ENCODE data around the gene BTBD18.
"Not testable (repeated sequence)": the region's sequence is repeated elsewhere in the genome, so short reads cannot be mapped to it uniquely, and the experiment has no call there.

BTBD18 gene

GRCh38 chr11:57732661-57733060, 19.0 kb downstream of the BTBD18 start:
- DNase-seq (ENCODE audit: low read depth): no peak

GRCh38 chr11:57729479-57729878, 22.1 kb downstream of the BTBD18 start:
- DNase-seq (ENCODE audit: low read depth): no peak

- no peak for DNase-seq (ENCODE audit: low read depth)
Observed at GRCh38 chr11:57728829-57729228, 22.8 kb downstream of the BTBD18 start.

DNA sequence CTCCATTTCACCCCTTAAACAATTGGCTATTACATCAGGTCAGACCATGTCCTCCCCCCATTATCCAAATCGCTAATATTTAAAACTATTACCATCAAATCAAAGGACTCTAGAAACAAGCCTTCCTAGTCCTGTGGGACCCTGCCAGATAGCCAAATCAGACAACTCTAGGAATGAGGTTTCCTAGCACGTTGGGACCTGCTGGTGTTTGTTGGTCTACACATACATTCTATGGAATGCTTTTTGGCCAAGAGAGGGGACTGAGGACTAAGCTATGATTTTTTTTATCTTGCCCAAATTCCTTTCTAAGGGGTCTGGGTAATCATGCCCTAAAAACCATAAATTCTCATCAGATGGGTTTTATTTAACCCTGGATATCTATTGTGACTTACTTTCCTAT, 24.4 kb downstream of the BTBD18 start:
- DNase-seq (ENCODE audit: low read depth): no peak

- DNase-seq (ENCODE audit: low read depth): not testable (repeated sequence)
Observed at GRCh38 chr11:57716726-57717125, 34.9 kb downstream of the BTBD18 start.

DNA sequence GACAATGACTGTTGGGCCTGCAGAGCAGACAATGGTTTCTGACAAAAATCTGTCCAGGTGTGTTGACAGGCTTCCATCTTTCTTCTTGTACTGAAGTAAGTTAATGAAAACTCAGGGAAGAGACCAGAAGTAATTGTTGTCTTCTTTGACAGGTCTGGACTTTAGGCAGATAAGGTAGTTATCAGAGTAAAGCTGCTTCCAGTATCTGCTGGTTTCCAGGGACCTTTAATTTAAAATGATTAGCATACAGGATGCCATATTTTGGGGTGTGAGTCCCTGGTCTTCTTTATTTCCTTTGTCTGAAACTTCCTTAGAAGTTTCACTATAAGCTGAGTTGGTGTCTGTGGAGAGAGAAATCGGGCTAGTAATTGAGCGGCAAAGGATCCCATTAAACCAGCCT, 37.8 kb downstream of the BTBD18 start:
- no peak for DNase-seq (ENCODE audit: low read depth)

- DNase-seq (ENCODE audit: low read depth): peak; percentile 98
Observed at GRCh38 chr11:57712256-57713150, 39.1 kb downstream of the BTBD18 start, which contains the start of gene TMX2. Gene TMX2, plus strand, starts transcription at chr11:57712593. Its CDS starts 26 bp downstream, at chr11:57712619.

- DNase-seq (ENCODE audit: low read depth): peak; percentile 53
Observed at GRCh38 chr11:57711414-57712255, 40.0 kb downstream of the BTBD18 start, which contains the start of gene MED19. Gene MED19, minus strand, starts transcription at chr11:57712215. Its CDS starts 36 bp downstream, at chr11:57712179.

GRCh38 chr11:57709802-57710367, 41.7 kb downstream of the BTBD18 start:
- no peak for DNase-seq (ENCODE audit: low read depth)

GRCh38 chr11:57705432-57705831, 46.2 kb downstream of the BTBD18 start:
- not testable (repeated sequence) for DNase-seq (ENCODE audit: low read depth)

DNA sequence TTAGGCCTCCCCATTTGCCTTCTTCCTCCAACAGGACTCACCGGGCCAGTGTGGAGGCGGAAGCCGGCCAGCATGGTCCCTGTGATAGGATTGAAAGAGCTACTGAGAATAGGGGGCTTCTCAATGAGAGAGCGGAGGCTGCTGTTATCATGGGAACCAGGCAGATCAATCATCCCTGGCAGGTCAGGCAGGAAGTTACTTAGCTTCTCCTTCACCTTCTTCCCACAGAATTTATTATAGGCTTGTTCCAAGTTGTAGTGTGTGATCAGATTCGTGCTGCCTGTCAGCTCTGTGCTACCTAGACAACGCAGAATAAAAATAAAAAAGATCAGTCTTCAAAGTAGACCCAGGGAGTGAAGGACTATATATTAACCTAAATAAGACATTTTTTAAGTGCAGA, 46.7 kb downstream of the BTBD18 start:
- no peak for DNase-seq (ENCODE audit: low read depth)

DNA sequence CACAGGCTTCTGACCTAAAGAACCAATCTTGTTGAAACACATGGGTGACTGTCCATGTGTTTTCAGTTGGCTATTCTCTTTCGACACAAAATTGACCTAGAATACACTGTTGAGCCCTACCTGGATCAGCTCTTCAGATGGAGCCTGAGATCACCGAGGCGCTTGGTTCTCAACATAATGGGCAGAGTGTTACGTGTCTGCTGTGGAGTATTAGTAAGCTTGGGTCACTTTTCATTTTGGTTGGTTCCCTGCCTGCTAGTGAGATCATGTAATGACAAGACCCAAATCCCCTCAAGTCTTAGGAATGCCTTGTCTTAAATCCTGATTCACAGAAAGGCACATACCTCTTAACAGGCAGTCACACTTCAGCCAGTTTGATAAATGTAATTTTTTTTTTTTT, 48.3 kb downstream of the BTBD18 start:
- DNase-seq (ENCODE audit: low read depth): no peak

DNA sequence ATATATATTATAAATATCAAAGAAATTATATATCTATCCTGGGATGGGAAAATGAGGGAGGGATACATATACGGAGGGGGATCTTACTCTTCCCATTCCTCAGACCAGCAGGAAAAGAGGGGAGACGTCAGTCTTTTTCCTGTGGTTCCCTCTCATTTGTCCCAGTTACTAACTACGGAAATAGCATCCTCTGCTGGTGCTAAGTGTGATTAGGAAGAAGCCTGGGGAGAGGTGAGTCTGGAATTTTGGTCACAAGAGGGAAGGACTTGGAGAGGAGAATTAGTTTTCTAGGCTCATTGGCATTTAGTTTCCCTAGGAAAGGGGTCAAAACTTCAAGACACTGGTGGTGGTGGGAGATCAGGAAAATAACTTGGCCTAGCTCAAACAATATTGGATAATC, 51.2 kb downstream of the BTBD18 start:
- DNase-seq (ENCODE audit: low read depth): no peak

DNA sequence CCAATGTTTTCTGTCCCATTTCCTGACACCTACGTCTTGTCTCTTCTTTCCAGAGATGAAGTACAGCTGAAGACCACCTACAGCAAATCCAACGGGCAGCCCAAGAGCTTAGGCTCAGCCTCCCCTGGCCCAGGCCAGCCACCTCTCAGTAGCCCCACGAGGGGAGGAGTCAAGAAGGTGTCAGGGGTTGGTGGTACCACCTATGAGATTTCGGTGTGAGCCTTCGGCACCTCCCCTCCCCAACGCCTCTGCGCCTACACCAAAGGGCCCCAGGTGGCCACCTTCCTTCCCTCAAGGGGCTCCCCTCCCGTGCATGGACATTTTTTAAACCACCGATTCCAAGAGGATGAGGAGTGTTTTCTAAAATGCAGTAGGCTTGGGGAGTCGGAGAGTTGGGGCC, 51.8 kb downstream of the BTBD18 start:
- DNase-seq (ENCODE audit: low read depth): no peak

- no peak for DNase-seq (ENCODE audit: low read depth)
Observed at GRCh38 chr11:57698843-57699365, 52.7 kb downstream of the BTBD18 start.
